ENCODE data around the gene CYP19A1. TPM values are rescaled to one million over a fixed set of nuclear protein-coding genes. Genes with fewer than 3 reads are reported as not detected.

Gene CYP19A1
- total and polyA plus RNA-seq, 2 of the 8 experiments (the other 6 are each of a cell fraction or from before 2014, with no cell fraction given): not detected

GRCh38 chr15:51386960-51387698 is 48.7 kb upstream of the CYP19A1 start:
- H3K4me2 ChIP-seq (ENCODE audit: insufficient read depth in 1 of 2, low read depth in 2 of 2, low read length in 2 of 2): no peak overlapping the region
- ChIA-PET CTCF (ENCODE audit: partially characterized antibody) (interaction anchor here (0.7 to 7.8 kb wide), 5 partner anchors 12 to 224 kb away, joined by 3 to 70 read pairs (median 8); no protein-coding TSS in a partner anchor), POLR2A (ENCODE audit: partially characterized antibody) (no interaction called here)
- H3K4me1 ChIP-seq (replicated peaks in 1 of 4; ENCODE audit: control insufficient read depth in 3 of 4, insufficient read depth in 4 of 4, low read length in 3 of 4): peaks cover 3 to 11% (median 7%) of the 10 kb centered on the region in 4 experiments; a peak in 6 of 7 replicates
- no peak overlapping the region for H3K27ac ChIP-seq (ENCODE audit: low read depth, low read length)
- no peak overlapping the region for H3K14ac ChIP-seq (ENCODE audit: insufficient read length)
- H3K9me3 ChIP-seq (ENCODE audit: insufficient read depth in 2 of 2, low read depth in 1 of 2, low read length in 1 of 2): 0 out of 4 replicates have a peak, but pooled peaks cover 0 to under 1% of the 10 kb centered on the region in 2 experiments
- H2BK5ac ChIP-seq (ENCODE audit: low read depth, low read length): no peak overlapping the region
- no peak overlapping the region for H3K23ac ChIP-seq (ENCODE audit: insufficient read length)
- H4K91ac ChIP-seq (replicated peaks; ENCODE audit: insufficient read length, low read length): no peak overlapping the region
- no peaks in the 10 kb centered on the region for H3K79me1 ChIP-seq (ENCODE audit: low read depth, low read length)
- H3K4ac ChIP-seq (replicated peaks; ENCODE audit: insufficient read length, low read depth, low read length): no peak overlapping the region
- no peak overlapping the region for H3K9ac ChIP-seq (replicated peaks in 1 of 4; ENCODE audit: extremely low read depth in 1 of 4, low read depth in 3 of 4, low read length in 3 of 4)
- no peak overlapping the region for H4K5ac ChIP-seq (ENCODE audit: insufficient read length, low read depth, low read length)
- 83% methylated on average over 10 of the region's 10 CpGs; no CpG with 5 or more reads in 1 of the 2 experiments for WGBS, 2 experiments (ENCODE audit: extremely low coverage in 1 of 2, insufficient coverage in 1 of 2, insufficient read length in 1 of 2, insufficient replicate concordance in 2 of 2, low coverage in 1 of 2, low lambda C conversion rate in 2 of 2, missing lambda C conversion rate in 1 of 2)
- no peak for FAIRE-seq
- H2BK15ac ChIP-seq (ENCODE audit: low read length): peak overlapping the region; percentile 83; the same call in 1 of the 2 replicates
- 0 out of 2 replicates have a peak overlapping the region, but pooled peaks have one; percentile 69 for H2BK12ac ChIP-seq (ENCODE audit: low read depth, low read length)
- no peaks in the 10 kb centered on the region for H3K27me3 ChIP-seq (replicated peaks in 1 of 4; ENCODE audit: control insufficient read depth in 3 of 4, extremely low read depth in 1 of 4, insufficient read depth in 3 of 4, low read length in 3 of 4)
- H4K8ac ChIP-seq (ENCODE audit: extremely low read depth, insufficient read depth, low read length): no peak overlapping the region
- DNase-seq (ENCODE audit: low read depth in 1 of 2, low spot score in 2 of 2): no peak
- H2BK120ac ChIP-seq (replicated peaks; ENCODE audit: low read depth, low read length): no peak overlapping the region
- H3K56ac ChIP-seq (replicated peaks; ENCODE audit: insufficient read length, low read depth, low read length): no peak overlapping the region
- peak overlapping the region; percentile 38; the same call in 1 of the 2 replicates for H2BK20ac ChIP-seq (ENCODE audit: low read length)
- no peak overlapping the region for H2AFZ ChIP-seq (ENCODE audit: low read length)
- H3K36me3 ChIP-seq (ENCODE audit: control insufficient read depth in 2 of 4, insufficient read depth in 4 of 4, low read length in 3 of 4): no peaks in the 10 kb centered on the region
- H4K20me1 ChIP-seq (replicated peaks in 1 of 2; ENCODE audit: control insufficient read depth in 1 of 2, insufficient read depth in 2 of 2, low read length in 2 of 2): no peaks in the 10 kb centered on the region
- no peak overlapping the region for H3K4me3 ChIP-seq (ENCODE audit: extremely low read depth in 1 of 4, insufficient read depth in 2 of 4, low read depth in 3 of 4, low read length in 4 of 4)
- no peaks in the 10 kb centered on the region for H3K79me2 ChIP-seq (ENCODE audit: control insufficient read depth in 1 of 2, insufficient read depth in 2 of 2, low read length in 2 of 2)
- H3K23me2 ChIP-seq (ENCODE audit: low read depth, low read length): no peaks in the 10 kb centered on the region
- H3K18ac ChIP-seq (ENCODE audit: extremely low read depth, low read length): no peak overlapping the region
- no peak overlapping the region for H2AK5ac ChIP-seq (ENCODE audit: low read depth, low read length)
- TF ChIP-seq HDAC2 (IDR thresholded peaks at IDR 0.05; ENCODE audit: borderline replicate concordance in 1 of 2, low read depth in 2 of 2, low read length in 2 of 2) (no peak), KDM5A (IDR thresholded peaks at IDR 0.05; ENCODE audit: low read length) (no peak), EP300 (IDR thresholded peaks at IDR 0.05; ENCODE audit: borderline replicate concordance in 1 of 2, low read depth in 2 of 2, low read length in 2 of 2) (no peak), SP1 (IDR thresholded peaks at IDR 0.05; ENCODE audit: low read depth, low read length) (no peak), RXRA (IDR thresholded peaks at IDR 0.05; ENCODE audit: insufficient read depth, low read depth, low read length) (no peak), CTCF (IDR thresholded peaks at IDR 0.05; ENCODE audit: control extremely low read depth in 1 of 3, insufficient read depth in 1 of 3, low read depth in 1 of 3, low read length in 3 of 3) (no peak), GABPA (IDR thresholded peaks at IDR 0.05; ENCODE audit: borderline replicate concordance, insufficient read depth, low read length) (no peak), ASH2L (IDR thresholded peaks at IDR 0.05; ENCODE audit: low read length) (no peak), RBBP5 (IDR thresholded peaks at IDR 0.05; ENCODE audit: borderline replicate concordance, low read depth, low read length) (no peak)
